AG09319 (cell line): Measurements from ENCODE around the gene GEMIN7.
"Not testable (repeated sequence)": the region's sequence is repeated elsewhere in the genome, so short reads cannot be mapped to it uniquely, and the experiment has no call there.

Source experiments
- DNase-seq: peaks from one replicate; pipeline ENCODE4 v3.0.0-alpha.2; 2010; ENCODE audit warnings: low read depth; ENCODE audit errors: extremely low read depth
- CTCF ChIP-seq: IDR thresholded peaks from 2 replicates; pipeline ENCODE4 v1.5.1; 2011; ENCODE audit warnings: low read depth, mild to moderate bottlenecking, inconsistent platforms, low read length, moderate library complexity

The GEMIN7 gene

GRCh38 chr19:45102481-45102880 is 23.4 kb downstream of the GEMIN7 start:
- TF ChIP-seq CTCF: no peak
- DNase-seq: no peak

DNA sequence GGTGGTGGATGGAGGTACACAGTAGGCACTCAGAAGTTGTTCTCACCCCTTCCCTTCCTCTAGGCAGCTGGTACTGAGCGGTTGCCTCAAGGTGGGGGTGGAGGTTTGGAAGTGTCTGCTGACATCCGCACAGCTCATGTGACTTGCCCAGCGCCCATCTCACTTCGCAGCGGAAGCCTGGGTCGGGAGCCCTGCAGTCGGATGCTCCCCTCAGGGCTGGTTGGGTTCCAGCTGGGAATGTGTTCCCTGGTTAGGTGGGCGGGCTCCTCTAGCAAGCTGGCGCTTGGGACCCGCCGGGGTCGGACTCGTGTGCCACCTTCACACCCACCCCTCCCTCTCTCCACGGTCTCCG is 24.1 kb downstream of the GEMIN7 start:
- no peak for DNase-seq
- TF ChIP-seq CTCF: no peak

DNA sequence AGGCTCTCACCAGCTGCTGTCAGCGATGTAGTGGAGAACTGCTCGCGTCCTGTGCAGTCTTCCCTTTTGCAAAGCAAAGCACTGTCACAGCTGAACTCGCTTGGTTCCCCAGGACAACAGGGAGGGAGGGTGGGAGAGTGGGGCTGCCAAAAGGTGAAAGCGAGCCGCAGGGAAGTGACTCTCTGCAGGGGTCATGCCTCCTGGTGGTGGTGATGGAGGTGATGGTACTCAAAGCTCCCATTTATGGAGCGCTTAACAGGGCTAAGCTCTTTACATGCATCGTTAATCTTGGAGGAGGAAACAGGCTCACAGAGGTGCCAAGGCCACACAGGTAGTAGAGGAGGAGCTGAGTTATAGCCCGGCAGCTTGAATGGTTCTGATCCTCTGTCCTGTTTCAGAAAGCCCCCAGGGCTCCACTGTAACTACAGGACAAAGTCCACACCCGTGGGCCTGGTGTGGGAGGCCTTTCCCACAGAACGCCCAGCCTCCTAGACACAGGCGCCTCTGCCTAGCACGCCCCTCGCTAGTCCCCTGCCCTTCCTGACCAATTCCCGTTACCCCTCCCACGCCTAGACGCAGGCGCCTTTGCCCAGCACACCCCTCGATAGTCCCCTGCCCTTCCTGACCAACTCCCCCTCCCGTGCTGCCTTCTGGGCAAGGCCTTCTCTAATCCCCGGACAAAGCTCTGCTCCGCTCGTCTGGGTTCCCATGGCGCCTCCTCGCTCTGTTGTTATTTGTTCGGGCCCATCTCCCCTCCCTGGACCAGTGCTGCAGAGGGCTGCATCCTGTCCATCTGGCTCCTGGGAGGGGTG is 24.7 kb downstream of the GEMIN7 start:
- TF ChIP-seq CTCF: no peak
- no peak for DNase-seq

DNA sequence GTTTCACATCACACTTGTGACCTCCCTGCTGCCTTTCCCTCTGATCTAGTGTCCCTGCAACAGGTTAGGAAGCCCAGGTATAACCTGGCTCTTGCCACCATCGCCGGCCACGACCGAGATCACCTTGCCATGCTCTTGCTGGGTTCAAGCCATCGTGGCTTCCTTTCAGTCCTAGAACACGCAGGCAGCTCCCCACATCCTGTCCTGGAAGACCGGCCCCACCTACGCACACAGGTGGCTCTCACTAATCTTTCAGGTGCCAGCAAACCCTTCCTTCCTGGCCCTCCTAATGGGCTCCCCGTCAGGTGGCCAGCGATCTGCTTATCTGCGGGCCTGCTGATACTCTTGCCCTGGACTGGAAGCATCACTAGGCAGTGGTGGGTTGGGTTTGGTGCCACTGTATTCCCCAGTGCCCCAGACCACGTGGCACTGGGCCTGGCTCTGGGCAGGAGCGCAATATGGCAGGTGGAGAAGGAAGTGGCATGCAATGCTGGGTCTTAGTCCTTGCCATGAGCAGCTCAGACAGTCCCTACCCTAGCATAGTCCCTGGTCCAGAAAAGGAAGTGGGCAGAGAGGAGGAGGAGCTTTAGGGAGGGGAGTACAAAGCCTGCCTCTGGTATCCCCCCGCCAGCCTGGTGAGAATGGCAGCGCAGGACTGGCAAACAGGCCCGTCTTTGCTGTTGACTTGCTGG is 25.7 kb downstream of the GEMIN7 start:
- DNase-seq: no peak

GRCh38 chr19:45106363-45106762 is 27.3 kb downstream of the GEMIN7 start:
- not testable (repeated sequence) for DNase-seq

More for the DNA sequence above, 25.7 kb downstream of the GEMIN7 start:
- TF ChIP-seq CTCF: no peak

DNA sequence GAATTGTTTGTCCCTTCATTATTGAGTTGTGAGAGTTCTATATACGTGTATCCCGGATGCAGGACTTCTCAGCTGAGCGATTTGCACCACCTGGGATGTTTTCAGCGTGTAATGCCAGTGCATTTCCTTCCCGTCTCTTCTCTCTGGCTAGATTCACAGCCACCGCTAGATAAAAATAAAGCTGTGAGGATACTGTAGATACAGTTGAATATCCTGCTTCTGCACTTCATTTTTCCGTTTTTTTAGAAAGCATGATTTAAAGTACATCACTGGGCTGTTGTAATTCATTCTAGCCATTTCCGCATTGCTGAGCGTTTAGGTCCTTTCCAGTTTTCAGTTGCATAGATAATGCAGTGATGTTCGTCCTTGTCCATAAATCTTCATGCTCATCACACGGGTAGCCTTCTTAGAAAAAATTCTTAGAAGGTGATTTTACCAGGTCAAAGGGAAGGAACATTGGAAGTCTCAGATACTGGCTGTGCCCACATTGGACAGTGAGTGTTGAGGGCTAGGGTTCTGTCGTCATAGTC is 28.6 kb downstream of the GEMIN7 start:
- DNase-seq: no peak
- no peak for TF ChIP-seq CTCF

GRCh38 chr19:45110851-45111266 is 31.8 kb downstream of the GEMIN7 start:
- no peak for TF ChIP-seq CTCF
- no peak for DNase-seq
